HFFc6 (cell line): Measurements from ENCODE around the gene CFAP20DC. TPM values are rescaled to one million over a fixed set of nuclear protein-coding genes. Genes with fewer than 3 reads are reported as not detected.

Experiments
- DNase-seq: peaks from one replicate; pipeline ENCODE4 v3.0.0-alpha.2; 2018
- H3K27ac Mint-ChIP-seq: 2 replicates; pipeline ENCODE4 v1.8.0; 2020; ENCODE audit warnings: mild to moderate bottlenecking, mixed read lengths
- H3K27me3 Mint-ChIP-seq: 2 replicates; pipeline ENCODE4 v1.8.0; 2021; ENCODE audit warnings: mild to moderate bottlenecking, moderate library complexity, mixed read lengths; ENCODE audit not compliant: insufficient read depth
- H3K36me3 Mint-ChIP-seq: 2 replicates; pipeline ENCODE4 v1.8.0; 2021; ENCODE audit warnings: low read depth, mixed read lengths
- H3K4me1 Mint-ChIP-seq: 2 replicates; pipeline ENCODE4 v1.8.0; 2020; ENCODE audit warnings: low read depth, mixed read lengths
- H3K4me3 Mint-ChIP-seq: 2 replicates; pipeline ENCODE4 v1.8.0; 2020; ENCODE audit warnings: mild to moderate bottlenecking, moderate library complexity, mixed read lengths
- H3K9me3 Mint-ChIP-seq: 2 replicates; pipeline ENCODE4 v1.8.0; 2020; ENCODE audit warnings: mild to moderate bottlenecking, mixed read lengths
- total RNA-seq, 6 experiments: library from RNA; stranded (reverse); fragmentation: NEBNext Ultra II Directional; extraction: Animal tissue kit (Norgen Biotek cat#: 25700); gene quantifications; 2 replicates in 1 of 6; 3 replicates in 5 of 6; pipeline ENCODE4 v1.2.3, GENCODE V29; 2021
- TF ChIP-seq, protein P1 (sequence below): fragments of 200-600 bp; sonication (generic); IDR thresholded peaks from 2 replicates; pipeline ENCODE4 v1.5.0; 2021; ENCODE audit warnings: antibody characterized with exemption, mild to moderate bottlenecking

Gene CFAP20DC
- total RNA-seq, 6 experiments from 2014 or later, result 1.2 to 2.6 (median 2.1) TPM

DNA sequence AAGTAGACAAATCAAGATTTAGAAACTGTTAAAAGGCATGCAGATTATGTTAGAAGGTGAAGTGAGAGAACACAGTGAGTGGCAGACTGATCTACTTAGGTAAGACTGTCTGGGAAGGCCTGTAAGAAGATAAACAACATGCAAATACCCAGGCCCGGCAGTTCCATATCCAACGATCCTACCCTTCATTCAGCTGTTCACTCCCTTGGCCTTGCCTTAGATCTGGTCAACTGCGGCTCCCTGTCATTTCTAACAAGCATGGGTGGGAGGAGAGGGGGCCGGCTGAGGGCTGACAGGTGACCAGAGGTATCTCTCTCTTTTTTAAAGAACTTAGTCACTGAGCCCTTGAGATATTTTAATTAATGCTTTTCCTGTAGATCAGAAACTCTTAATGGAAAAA is 298.6 kb downstream of the CFAP20DC start:
- Mint-ChIP-seq H3K4me1 (no peaks in the 10 kb centered on the region), H3K27ac (no peak overlapping the region), H3K4me3 (no peak overlapping the region), H3K36me3 (no peaks in the 10 kb centered on the region), H3K27me3 (peaks cover 3% of the 10 kb centered on the region; the same call in 1 of the 2 replicates), H3K9me3 (no peaks in the 10 kb centered on the region)
- DNase-seq, result no peak
- TF ChIP-seq, protein P1, sequence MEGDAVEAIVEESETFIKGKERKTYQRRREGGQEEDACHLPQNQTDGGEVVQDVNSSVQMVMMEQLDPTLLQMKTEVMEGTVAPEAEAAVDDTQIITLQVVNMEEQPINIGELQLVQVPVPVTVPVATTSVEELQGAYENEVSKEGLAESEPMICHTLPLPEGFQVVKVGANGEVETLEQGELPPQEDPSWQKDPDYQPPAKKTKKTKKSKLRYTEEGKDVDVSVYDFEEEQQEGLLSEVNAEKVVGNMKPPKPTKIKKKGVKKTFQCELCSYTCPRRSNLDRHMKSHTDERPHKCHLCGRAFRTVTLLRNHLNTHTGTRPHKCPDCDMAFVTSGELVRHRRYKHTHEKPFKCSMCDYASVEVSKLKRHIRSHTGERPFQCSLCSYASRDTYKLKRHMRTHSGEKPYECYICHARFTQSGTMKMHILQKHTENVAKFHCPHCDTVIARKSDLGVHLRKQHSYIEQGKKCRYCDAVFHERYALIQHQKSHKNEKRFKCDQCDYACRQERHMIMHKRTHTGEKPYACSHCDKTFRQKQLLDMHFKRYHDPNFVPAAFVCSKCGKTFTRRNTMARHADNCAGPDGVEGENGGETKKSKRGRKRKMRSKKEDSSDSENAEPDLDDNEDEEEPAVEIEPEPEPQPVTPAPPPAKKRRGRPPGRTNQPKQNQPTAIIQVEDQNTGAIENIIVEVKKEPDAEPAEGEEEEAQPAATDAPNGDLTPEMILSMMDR, result no peak

DNA sequence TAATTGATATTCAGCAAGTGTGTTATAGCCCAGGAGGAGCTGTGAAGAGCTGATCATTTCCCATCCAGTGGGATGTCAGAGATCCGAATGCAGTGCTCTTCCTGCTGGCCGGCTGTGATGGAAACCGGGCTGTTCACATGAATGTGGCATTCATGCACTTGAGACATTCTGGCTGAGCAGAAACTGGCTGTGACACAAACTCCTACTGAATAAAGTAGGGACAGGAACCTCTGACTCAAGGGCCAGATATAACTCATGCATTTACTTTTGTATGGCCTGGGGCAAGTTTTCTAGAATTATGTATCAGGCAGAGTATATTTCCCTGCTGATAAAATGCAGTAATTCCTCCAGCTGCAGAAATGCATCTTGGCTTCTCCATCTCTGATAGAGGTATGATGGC is 299.9 kb downstream of the CFAP20DC start:
- DNase-seq, result no peak
- Mint-ChIP-seq H3K36me3 (no peaks in the 10 kb centered on the region), H3K4me3 (no peak overlapping the region), H3K27me3 (no peaks in the 10 kb centered on the region), H3K9me3 (no peaks in the 10 kb centered on the region), H3K27ac (no peak overlapping the region), H3K4me1 (no peaks in the 10 kb centered on the region)
- TF ChIP-seq, protein P1, result no peak

DNA sequence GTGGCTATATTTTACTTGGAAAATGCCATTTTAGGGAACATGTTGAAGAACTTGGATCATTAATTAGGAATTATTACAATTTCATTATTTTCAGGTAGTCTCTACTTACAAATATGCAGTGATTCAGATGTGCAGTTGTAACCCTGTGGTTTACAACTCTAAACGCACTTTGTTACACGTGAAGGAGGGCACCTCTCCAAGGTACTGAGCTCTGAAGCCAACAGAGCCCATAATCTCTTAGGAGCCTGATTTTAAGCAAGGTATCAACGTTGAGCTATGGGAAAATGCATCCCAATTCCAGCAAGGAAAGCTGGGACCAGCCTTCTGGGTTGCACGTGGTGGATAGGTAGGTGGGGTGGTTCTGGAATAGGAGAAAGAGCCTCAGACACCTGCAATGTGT is 301.8 kb downstream of the CFAP20DC start:
- Mint-ChIP-seq H3K27ac (no peak overlapping the region), H3K4me3 (no peak overlapping the region), H3K4me1 (no peaks in the 10 kb centered on the region), H3K27me3 (no peaks in the 10 kb centered on the region), H3K9me3 (no peaks in the 10 kb centered on the region), H3K36me3 (no peaks in the 10 kb centered on the region)
- TF ChIP-seq, protein P1, result no peak
- no peak for DNase-seq

DNA sequence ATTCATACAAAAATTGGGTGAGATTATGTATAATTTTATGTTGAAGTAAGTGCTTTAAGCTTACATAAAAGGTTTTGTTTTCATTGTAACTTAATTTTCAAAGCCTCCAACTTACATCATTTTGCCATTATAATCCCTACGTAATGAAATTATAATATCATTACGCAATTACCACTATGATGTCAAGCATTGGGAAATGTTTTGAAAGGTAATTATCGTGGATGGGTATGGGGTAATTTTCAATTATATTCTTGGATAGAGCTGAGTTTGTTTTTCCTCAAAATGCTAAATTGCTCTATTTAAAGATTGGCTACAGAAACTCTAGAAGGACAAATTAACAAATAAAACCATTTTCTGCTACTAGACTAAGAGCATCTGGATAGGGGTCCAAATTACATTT is 303.1 kb downstream of the CFAP20DC start:
- Mint-ChIP-seq H3K4me3 (no peak overlapping the region), H3K9me3 (no peaks in the 10 kb centered on the region), H3K4me1 (no peaks in the 10 kb centered on the region), H3K36me3 (no peaks in the 10 kb centered on the region), H3K27me3 (peaks cover 4% of the 10 kb centered on the region; the same call in 1 of the 2 replicates), H3K27ac (no peak overlapping the region)
- TF ChIP-seq, protein P1, result no peak
- DNase-seq, result no peak

DNA sequence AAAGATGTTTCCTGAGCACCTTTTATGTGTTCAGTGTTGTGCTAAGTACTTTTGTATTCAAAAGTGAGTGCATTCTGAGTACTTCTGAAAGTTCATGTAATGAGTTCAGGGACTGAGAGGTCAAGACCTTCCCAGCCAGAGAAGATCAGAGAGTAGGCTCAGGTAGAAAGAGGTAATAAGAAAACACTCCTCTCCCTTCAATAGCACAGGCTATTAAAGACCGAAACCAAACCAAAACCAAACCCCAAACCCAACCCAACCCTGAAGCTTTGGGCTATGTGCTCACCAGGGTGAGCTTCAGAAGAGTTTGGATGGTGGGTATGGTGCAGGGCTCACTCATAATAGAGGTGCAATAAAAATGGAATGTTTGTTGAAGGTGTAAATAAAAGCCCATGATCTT is 306.5 kb downstream of the CFAP20DC start:
- Mint-ChIP-seq H3K4me3 (no peak overlapping the region), H3K9me3 (no peaks in the 10 kb centered on the region), H3K4me1 (no peaks in the 10 kb centered on the region), H3K27me3 (peaks cover 4% of the 10 kb centered on the region; the same call in 1 of the 2 replicates), H3K36me3 (no peaks in the 10 kb centered on the region), H3K27ac (no peak overlapping the region)
- DNase-seq, result no peak
- TF ChIP-seq, protein P1, result no peak

DNA sequence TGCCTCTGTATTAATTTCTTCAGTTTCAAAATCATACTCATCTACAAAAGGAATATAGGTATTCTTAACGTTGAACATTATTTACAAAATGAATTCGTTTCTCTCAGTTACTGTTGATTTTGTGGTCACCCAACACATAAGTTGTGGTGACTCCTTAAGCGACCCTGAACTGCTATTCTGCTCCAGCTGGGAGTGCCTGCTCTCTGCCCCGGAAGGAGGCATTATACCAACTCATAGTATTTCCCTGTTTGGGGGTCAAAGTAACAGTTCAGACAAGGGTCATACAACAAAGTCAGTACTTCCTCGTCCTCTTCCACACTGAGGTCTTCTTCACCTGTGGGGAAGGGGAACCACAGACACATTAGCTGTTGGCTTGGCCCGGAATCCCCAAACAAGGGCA is 307.6 kb downstream of the CFAP20DC start:
- TF ChIP-seq, protein P1, result no peak
- H3K9me3 Mint-ChIP-seq, result no peaks in the 10 kb centered on the region
- H3K27ac Mint-ChIP-seq, result no peak overlapping the region
- peaks cover 4% of the 10 kb centered on the region; the same call in 1 of the 2 replicates for H3K27me3 Mint-ChIP-seq
- H3K4me1 Mint-ChIP-seq, result no peaks in the 10 kb centered on the region
- no peak overlapping the region for H3K4me3 Mint-ChIP-seq
- no peak for DNase-seq
- no peaks in the 10 kb centered on the region for H3K36me3 Mint-ChIP-seq
